Adipocyte (in vitro differentiated cells): ENCODE data around the gene EPHA7.

ENCODE experiments used
- DNase-seq: peaks from one replicate; pipeline ENCODE4 v3.0.0-alpha.2; 2015; ENCODE audit warnings: low read depth
- H3K27me3 ChIP-seq: replicated peaks from 2 replicates; pipeline ENCODE4 v1.7.0; 2013; ENCODE audit warnings: mild to moderate bottlenecking, low read length, moderate library complexity; ENCODE audit not compliant: control insufficient read depth, insufficient read depth
- H3K36me3 ChIP-seq: 2 replicates; pipeline ENCODE4 v1.7.0; 2013; ENCODE audit warnings: low read length, mild to moderate bottlenecking, moderate library complexity; ENCODE audit not compliant: control insufficient read depth, insufficient read depth, severe bottlenecking
- H3K4me1 ChIP-seq: 2 replicates; pipeline ENCODE4 v1.7.0; 2013; ENCODE audit warnings: mild to moderate bottlenecking, low read length, moderate library complexity; ENCODE audit not compliant: control insufficient read depth, insufficient read depth
- H3K4me3 ChIP-seq: 2 replicates; pipeline ENCODE4 v1.7.0; 2013; ENCODE audit warnings: mild to moderate bottlenecking, low read length, moderate library complexity
- H3K9ac ChIP-seq: 2 replicates; pipeline ENCODE4 v1.7.0; 2013; ENCODE audit warnings: mild to moderate bottlenecking, low read length, moderate library complexity
- H3K9me3 ChIP-seq: 2 replicates; pipeline ENCODE4 v1.7.0; 2013; ENCODE audit warnings: mild to moderate bottlenecking, low read length, moderate library complexity; ENCODE audit not compliant: control insufficient read depth

The EPHA7 gene

GRCh38 chr6:93418408-93419303 lies 703 bp downstream of the EPHA7 start:
- Histone ChIP-seq H3K9me3 (no peaks in the 10 kb centered on the region), H3K27me3 (peaks cover 60% of the 10 kb centered on the region), H3K4me3 (peak overlapping the region; percentile 82), H3K9ac (no peak overlapping the region), H3K36me3 (no peaks in the 10 kb centered on the region), H3K4me1 (peaks cover 18% of the 10 kb centered on the region)
- DNase-seq, result peak; percentile 29

GRCh38 chr6:93418033-93418407 lies 1.3 kb downstream of the EPHA7 start:
- H3K36me3 ChIP-seq, result no peaks in the 10 kb centered on the region
- H3K9ac ChIP-seq, result no peak overlapping the region
- H3K4me3 ChIP-seq, result peak overlapping the region; percentile 82
- peaks cover 18% of the 10 kb centered on the region for H3K4me1 ChIP-seq
- peaks cover 63% of the 10 kb centered on the region for H3K27me3 ChIP-seq
- DNase-seq, result no peak
- no peaks in the 10 kb centered on the region for H3K9me3 ChIP-seq

- DNase-seq, result peak; percentile 15
- Histone ChIP-seq H3K4me1 (peaks cover 18% of the 10 kb centered on the region), H3K36me3 (no peaks in the 10 kb centered on the region)
Observed at GRCh38 chr6:93417421-93418013, 1.8 kb downstream of the EPHA7 start.

GRCh38 chr6:93416571-93417420 lies 2.6 kb downstream of the EPHA7 start:
- H3K4me1 ChIP-seq, result peaks cover 18% of the 10 kb centered on the region
- DNase-seq, result no peak

More at GRCh38 chr6:93417421-93418013, 1.8 kb downstream of the EPHA7 start:
- no peak overlapping the region for H3K9ac ChIP-seq
- no peaks in the 10 kb centered on the region for H3K9me3 ChIP-seq
- H3K4me3 ChIP-seq, result peak overlapping the region; percentile 82
- peaks cover 62% of the 10 kb centered on the region for H3K27me3 ChIP-seq

GRCh38 chr6:93413190-93413589 lies 6.2 kb downstream of the EPHA7 start:
- no peaks in the 10 kb centered on the region for H3K36me3 ChIP-seq
- peaks cover 3% of the 10 kb centered on the region for H3K4me1 ChIP-seq
- no peak overlapping the region for H3K9ac ChIP-seq
- H3K4me3 ChIP-seq, result no peak overlapping the region
- peaks cover 31% of the 10 kb centered on the region for H3K27me3 ChIP-seq
- no peak for DNase-seq
- no peaks in the 10 kb centered on the region for H3K9me3 ChIP-seq

More at GRCh38 chr6:93416571-93417420, 2.6 kb downstream of the EPHA7 start:
- no peaks in the 10 kb centered on the region for H3K36me3 ChIP-seq
- H3K9me3 ChIP-seq, result no peaks in the 10 kb centered on the region
- H3K27me3 ChIP-seq, result peaks cover 55% of the 10 kb centered on the region
- peak overlapping the region; percentile 82 for H3K4me3 ChIP-seq
- no peak overlapping the region for H3K9ac ChIP-seq

- peaks cover 23% of the 10 kb centered on the region for H3K27me3 ChIP-seq
- H3K36me3 ChIP-seq, result no peaks in the 10 kb centered on the region
- H3K4me1 ChIP-seq, result no peaks in the 10 kb centered on the region
- no peak overlapping the region for H3K4me3 ChIP-seq
- H3K9ac ChIP-seq, result no peak overlapping the region
- DNase-seq, result no peak
- no peaks in the 10 kb centered on the region for H3K9me3 ChIP-seq
Observed at GRCh38 chr6:93412452-93412851, 6.9 kb downstream of the EPHA7 start.

- Histone ChIP-seq H3K36me3 (no peaks in the 10 kb centered on the region), H3K4me1 (no peaks in the 10 kb centered on the region), H3K27me3 (no peaks in the 10 kb centered on the region), H3K9ac (no peak overlapping the region), H3K4me3 (no peak overlapping the region), H3K9me3 (no peaks in the 10 kb centered on the region)
- DNase-seq, result no peak
Observed at GRCh38 chr6:93407186-93407585, 12.2 kb downstream of the EPHA7 start.

- no peaks in the 10 kb centered on the region for H3K4me1 ChIP-seq
- no peaks in the 10 kb centered on the region for H3K9me3 ChIP-seq
- no peak overlapping the region for H3K9ac ChIP-seq
- no peaks in the 10 kb centered on the region for H3K36me3 ChIP-seq
- DNase-seq, result no peak
- H3K27me3 ChIP-seq, result no peaks in the 10 kb centered on the region
- H3K4me3 ChIP-seq, result no peak overlapping the region
Observed at GRCh38 chr6:93403390-93403789, 16.0 kb downstream of the EPHA7 start.

GRCh38 chr6:93398723-93399122 lies 20.6 kb downstream of the EPHA7 start:
- Histone ChIP-seq H3K9ac (no peak overlapping the region), H3K4me1 (no peaks in the 10 kb centered on the region), H3K27me3 (no peaks in the 10 kb centered on the region), H3K4me3 (no peak overlapping the region), H3K36me3 (no peaks in the 10 kb centered on the region), H3K9me3 (no peaks in the 10 kb centered on the region)
- no peak for DNase-seq

GRCh38 chr6:93394471-93394870 lies 24.9 kb downstream of the EPHA7 start:
- H3K27me3 ChIP-seq, result no peaks in the 10 kb centered on the region
- DNase-seq, result no peak
- no peaks in the 10 kb centered on the region for H3K9me3 ChIP-seq
- no peaks in the 10 kb centered on the region for H3K36me3 ChIP-seq
- no peak overlapping the region for H3K9ac ChIP-seq
- H3K4me1 ChIP-seq, result no peaks in the 10 kb centered on the region
- no peak overlapping the region for H3K4me3 ChIP-seq

GRCh38 chr6:93393554-93394074 lies 25.7 kb downstream of the EPHA7 start:
- no peaks in the 10 kb centered on the region for H3K9me3 ChIP-seq

More at GRCh38 chr6:93393554-93394074, 25.7 kb downstream of the EPHA7 start:
- Histone ChIP-seq H3K9ac (no peak overlapping the region), H3K36me3 (no peaks in the 10 kb centered on the region), H3K4me3 (no peak overlapping the region), H3K4me1 (no peaks in the 10 kb centered on the region), H3K27me3 (no peaks in the 10 kb centered on the region)
- DNase-seq, result no peak
